ENCODE measurements around the gene DHRS3. TPM values are rescaled to one million over a fixed set of nuclear protein-coding genes. Genes with fewer than 3 reads are reported as not detected.

Gene DHRS3
- total RNA-seq, 2 donors from 2014 or later, result 107 to 144 TPM

- DNase-seq (ENCODE audit: low spot score), result peak; percentile 86
- intact Hi-C loops (cut with DNase I), result no loop called here
Measured at GRCh38 chr1:12604114-12604874, 13.7 kb downstream of the DHRS3 start.

- intact Hi-C loops (cut with DNase I), result no loop called here
- no peak for DNase-seq (ENCODE audit: low spot score)
Measured at GRCh38 chr1:12603224-12603623, 14.8 kb downstream of the DHRS3 start.

GRCh38 chr1:12602659-12603024, 15.4 kb downstream of the DHRS3 start:
- intact Hi-C loops (cut with DNase I), result no loop called here
- peak; percentile 87 for DNase-seq (ENCODE audit: low spot score)

- no peak for DNase-seq (ENCODE audit: low spot score)
- intact Hi-C loops (cut with DNase I), result no loop called here
Measured at GRCh38 chr1:12601700-12602658, 16.0 kb downstream of the DHRS3 start.

- DNase-seq (ENCODE audit: low spot score), result no peak
- intact Hi-C loops (cut with DNase I), result no loop called here
Measured at GRCh38 chr1:12600880-12601633, 17.0 kb downstream of the DHRS3 start.

GRCh38 chr1:12600335-12600734, 17.7 kb downstream of the DHRS3 start:
- intact Hi-C loops (cut with DNase I), result no loop called here
- DNase-seq (ENCODE audit: low spot score), result peak; percentile 95

- no peak for DNase-seq (ENCODE audit: low spot score)
- intact Hi-C loops (cut with DNase I), result loop anchor here (5.0 to 10.0 kb wide), 2 partner anchors 47 to 115 kb away; no protein-coding TSS in a partner anchor
Measured at GRCh38 chr1:12599657-12600056, 18.4 kb downstream of the DHRS3 start.

GRCh38 chr1:12598974-12599373, 19.0 kb downstream of the DHRS3 start:
- intact Hi-C loops (cut with DNase I), result loop anchor here (5.0 to 10.0 kb wide), 2 partner anchors 47 to 114 kb away; no protein-coding TSS in a partner anchor
- DNase-seq (ENCODE audit: low spot score), result no peak

GRCh38 chr1:12597792-12598191, 20.2 kb downstream of the DHRS3 start:
- intact Hi-C loops (cut with DNase I), result loop anchor here (5.0 to 10.0 kb wide), 2 partner anchors 45 to 113 kb away; no protein-coding TSS in a partner anchor

GRCh38 chr1:12596007-12596821, 21.8 kb downstream of the DHRS3 start:
- intact Hi-C loops (cut with DNase I), result loop anchor here (5.0 to 10.0 kb wide), 2 partner anchors 44 to 111 kb away; no protein-coding TSS in a partner anchor
- DNase-seq (ENCODE audit: low spot score), result peak; percentile 93

More at GRCh38 chr1:12597792-12598191, 20.2 kb downstream of the DHRS3 start:
- no peak for DNase-seq (ENCODE audit: low spot score)

- intact Hi-C loops (cut with DNase I), result loop anchor here (5.0 to 10.0 kb wide), 2 partner anchors 43 to 111 kb away; no protein-coding TSS in a partner anchor
- peak; percentile 98 for DNase-seq (ENCODE audit: low spot score)
Measured at GRCh38 chr1:12595757-12596006, 22.3 kb downstream of the DHRS3 start.

GRCh38 chr1:12594966-12595756, 22.8 kb downstream of the DHRS3 start:
- DNase-seq (ENCODE audit: low spot score), result peak; percentile 94
- intact Hi-C loops (cut with DNase I), result loop anchor here (5.0 to 10.0 kb wide), 2 partner anchors 43 to 110 kb away; no protein-coding TSS in a partner anchor

GRCh38 chr1:12594490-12594889, 23.5 kb downstream of the DHRS3 start:
- intact Hi-C loops (cut with DNase I), result loop anchor here in 1 of 2 donors (5.0 to 10.0 kb wide), 2 partner anchors 42 to 110 kb away; no protein-coding TSS in a partner anchor
- no peak for DNase-seq (ENCODE audit: low spot score)

- DNase-seq (ENCODE audit: low spot score), result peak; percentile 90
- intact Hi-C loops (cut with DNase I), result loop anchor here in 1 of 2 donors (5.0 to 10.0 kb wide), 2 partner anchors 41 to 109 kb away; no protein-coding TSS in a partner anchor
Measured at GRCh38 chr1:12593621-12594066, 24.4 kb downstream of the DHRS3 start.

GRCh38 chr1:12592496-12592895, 25.5 kb downstream of the DHRS3 start:
- intact Hi-C loops (cut with DNase I), result loop anchor here in 1 of 2 donors (5.0 to 10.0 kb wide), 2 partner anchors 40 to 108 kb away; no protein-coding TSS in a partner anchor
- no peak for DNase-seq (ENCODE audit: low spot score)

GRCh38 chr1:12591267-12591938, 26.6 kb downstream of the DHRS3 start:
- DNase-seq (ENCODE audit: low spot score), result peak; percentile 89

GRCh38 chr1:12588695-12589094, 29.3 kb downstream of the DHRS3 start:
- DNase-seq (ENCODE audit: low spot score), result no peak
- intact Hi-C loops (cut with DNase I), result no loop called here

More at GRCh38 chr1:12591267-12591938, 26.6 kb downstream of the DHRS3 start:
- intact Hi-C loops (cut with DNase I), result loop anchor here in 1 of 2 donors (5.0 to 10.0 kb wide), 2 partner anchors 39 to 107 kb away; no protein-coding TSS in a partner anchor
